ENCODE measurements around the gene CD37. TPM values are rescaled to one million over a fixed set of nuclear protein-coding genes. Genes with fewer than 3 reads are reported as not detected.
A peak's percentile ranks its signal among the peaks of the same experiment; 100 is the strongest.
"Not testable (repeated sequence)": the region's sequence is repeated elsewhere in the genome, so short reads cannot be mapped to it uniquely, and the experiment has no call there.

Gene CD37
- total RNA-seq, 2 donors from 2014 or later = not detected

DNA sequence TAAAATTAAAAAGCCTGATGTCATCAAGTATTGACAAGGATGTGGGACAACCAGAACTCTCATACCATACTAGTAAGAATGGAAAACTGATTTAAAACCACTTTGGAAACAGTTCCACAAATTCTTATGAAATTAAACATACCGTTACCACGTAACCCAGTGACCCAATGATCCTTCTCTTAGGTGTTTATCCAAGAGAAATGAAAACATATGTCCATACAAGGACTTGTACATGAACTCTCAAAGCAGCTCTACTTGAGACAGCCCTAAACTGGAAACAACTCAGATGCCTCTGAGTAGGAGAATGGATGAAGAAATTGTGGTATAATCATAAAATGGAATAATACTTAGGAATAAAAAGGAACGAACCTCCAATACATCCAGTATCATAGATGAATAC is 37.8 kb upstream of the CD37 start:
- Mint-ChIP-seq H3K4me3 (no peak overlapping the region), H3K4me1 (no peaks in the 10 kb centered on the region), H3K9me3 (no peaks in the 10 kb centered on the region), H3K27me3 (ENCODE audit: insufficient read depth) (peaks cover 46% of the 10 kb centered on the region), H3K36me3 (ENCODE audit: low read depth) (no peaks in the 10 kb centered on the region), H3K27ac (no peak overlapping the region)
- Histone ChIP-seq H3K9me3 (ENCODE audit: control insufficient read depth, low read length) (peaks cover 7% of the 10 kb centered on the region), H3K36me3 (ENCODE audit: control insufficient read depth, insufficient read depth, low read length) (no peaks in the 10 kb centered on the region), H3K27ac (ENCODE audit: low read depth, low read length) (no peak overlapping the region), H3K9ac (ENCODE audit: extremely low read depth, low read length, poor library complexity, severe bottlenecking) (no peak overlapping the region), H3K4me3 (ENCODE audit: low read length) (no peak overlapping the region), H3K27me3 (ENCODE audit: control insufficient read depth, insufficient read depth, low read length, poor library complexity, severe bottlenecking) (peaks cover 11% of the 10 kb centered on the region), H3K4me1 (ENCODE audit: control insufficient read depth, insufficient read depth, low read length) (peaks cover 8% of the 10 kb centered on the region)
- WGBS, 2 experiments (ENCODE audit: insufficient coverage in 1 of 2, insufficient read length in 1 of 2) = 92 to 97% methylated on average over 2 of the region's 3 CpGs
- DNase-seq = no peak
- TF ChIP-seq, protein P1, sequence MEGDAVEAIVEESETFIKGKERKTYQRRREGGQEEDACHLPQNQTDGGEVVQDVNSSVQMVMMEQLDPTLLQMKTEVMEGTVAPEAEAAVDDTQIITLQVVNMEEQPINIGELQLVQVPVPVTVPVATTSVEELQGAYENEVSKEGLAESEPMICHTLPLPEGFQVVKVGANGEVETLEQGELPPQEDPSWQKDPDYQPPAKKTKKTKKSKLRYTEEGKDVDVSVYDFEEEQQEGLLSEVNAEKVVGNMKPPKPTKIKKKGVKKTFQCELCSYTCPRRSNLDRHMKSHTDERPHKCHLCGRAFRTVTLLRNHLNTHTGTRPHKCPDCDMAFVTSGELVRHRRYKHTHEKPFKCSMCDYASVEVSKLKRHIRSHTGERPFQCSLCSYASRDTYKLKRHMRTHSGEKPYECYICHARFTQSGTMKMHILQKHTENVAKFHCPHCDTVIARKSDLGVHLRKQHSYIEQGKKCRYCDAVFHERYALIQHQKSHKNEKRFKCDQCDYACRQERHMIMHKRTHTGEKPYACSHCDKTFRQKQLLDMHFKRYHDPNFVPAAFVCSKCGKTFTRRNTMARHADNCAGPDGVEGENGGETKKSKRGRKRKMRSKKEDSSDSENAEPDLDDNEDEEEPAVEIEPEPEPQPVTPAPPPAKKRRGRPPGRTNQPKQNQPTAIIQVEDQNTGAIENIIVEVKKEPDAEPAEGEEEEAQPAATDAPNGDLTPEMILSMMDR (conservative IDR thresholded peaks at IDR 0.05) = no peak

DNA sequence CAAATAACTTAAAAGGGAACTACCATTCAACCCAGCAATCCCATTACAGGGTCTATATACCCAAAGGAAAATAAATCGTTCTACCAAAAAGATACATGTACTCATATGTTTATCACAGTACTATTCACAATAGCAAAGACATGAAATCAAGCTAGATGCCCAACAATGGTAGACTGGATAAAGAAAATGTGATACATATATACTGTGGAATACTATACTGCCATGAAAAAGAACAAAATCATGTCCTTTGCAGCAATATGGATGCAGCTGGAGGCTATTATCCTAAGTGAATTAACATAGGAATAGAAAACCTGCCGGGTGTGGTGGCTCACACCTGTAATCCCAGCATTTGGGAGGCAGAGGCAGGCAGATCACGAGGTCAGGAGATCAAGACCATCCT is 36.6 kb upstream of the CD37 start:
- not testable (repeated sequence) for H3K4me1 ChIP-seq (ENCODE audit: control insufficient read depth, insufficient read depth, low read length); H3K27ac ChIP-seq (ENCODE audit: low read depth, low read length); H3K9ac ChIP-seq (ENCODE audit: extremely low read depth, low read length, poor library complexity, severe bottlenecking); H3K4me3 ChIP-seq (ENCODE audit: low read length); H3K9me3 Mint-ChIP-seq; H3K4me3 Mint-ChIP-seq; DNase-seq; H3K4me1 Mint-ChIP-seq; H3K36me3 ChIP-seq (ENCODE audit: control insufficient read depth, insufficient read depth, low read length); H3K27ac Mint-ChIP-seq; H3K36me3 Mint-ChIP-seq (ENCODE audit: low read depth)
- H3K27me3 ChIP-seq (ENCODE audit: control insufficient read depth, insufficient read depth, low read length, poor library complexity, severe bottlenecking) = peaks cover 11% of the 10 kb centered on the region
- WGBS, 2 experiments (ENCODE audit: insufficient coverage in 1 of 2, insufficient read length in 1 of 2) = 71 to 88% methylated on average over 1 to 3 of the region's 3 CpGs
- H3K9me3 ChIP-seq (ENCODE audit: control insufficient read depth, low read length) = peaks cover 12% of the 10 kb centered on the region
- H3K27me3 Mint-ChIP-seq (ENCODE audit: insufficient read depth) = peaks cover 46% of the 10 kb centered on the region

DNA sequence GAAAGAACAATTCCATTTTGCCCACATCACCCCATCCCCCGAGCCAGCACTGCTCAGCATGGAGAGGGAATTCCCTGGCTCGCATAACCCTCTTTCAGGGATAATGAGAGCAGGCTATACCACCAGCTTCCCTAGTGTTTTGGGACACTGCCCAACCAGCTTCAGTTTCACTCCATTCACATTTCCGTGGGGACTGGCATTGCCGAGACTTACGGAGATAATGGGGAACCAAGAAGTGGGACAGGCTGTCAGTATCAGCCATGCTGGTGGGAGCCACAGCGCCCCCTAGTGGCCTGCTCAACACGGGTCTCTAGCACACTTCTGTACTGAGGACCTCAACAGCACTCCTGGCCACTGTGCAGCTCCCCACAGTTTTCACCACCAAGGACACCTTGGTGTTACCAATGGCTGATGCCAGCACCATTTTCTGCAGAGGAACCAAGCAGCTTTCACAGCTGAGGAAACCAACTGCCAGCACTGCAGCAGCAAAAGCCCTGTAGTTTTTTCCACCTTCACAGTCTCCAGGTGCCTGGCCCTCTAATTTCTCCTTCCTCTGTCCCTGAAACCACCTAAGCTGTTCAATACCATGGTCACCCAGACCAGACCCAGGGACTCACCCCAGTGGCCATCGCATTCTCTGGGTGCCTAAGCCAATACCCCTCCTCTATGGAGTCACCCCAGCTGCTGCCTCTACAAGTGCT is 33.9 kb upstream of the CD37 start:
- DNase-seq = peak; percentile 94
- H3K4me3 Mint-ChIP-seq = no peak overlapping the region
- H3K36me3 Mint-ChIP-seq (ENCODE audit: low read depth) = peaks cover 2% of the 10 kb centered on the region
- Histone ChIP-seq H3K4me3 (ENCODE audit: low read length) (no peak overlapping the region), H3K9ac (ENCODE audit: extremely low read depth, low read length, poor library complexity, severe bottlenecking) (no peak overlapping the region), H3K27me3 (ENCODE audit: control insufficient read depth, insufficient read depth, low read length, poor library complexity, severe bottlenecking) (peaks cover 11% of the 10 kb centered on the region), H3K9me3 (ENCODE audit: control insufficient read depth, low read length) (peaks cover 17% of the 10 kb centered on the region), H3K36me3 (ENCODE audit: control insufficient read depth, insufficient read depth, low read length) (no peaks in the 10 kb centered on the region), H3K4me1 (ENCODE audit: control insufficient read depth, insufficient read depth, low read length) (no peaks in the 10 kb centered on the region), H3K27ac (ENCODE audit: low read depth, low read length) (no peak overlapping the region)
- H3K4me1 Mint-ChIP-seq = no peaks in the 10 kb centered on the region
- WGBS, 2 experiments (ENCODE audit: insufficient coverage in 1 of 2, insufficient read length in 1 of 2) = 51 to 58% methylated on average over 5 to 8 of the region's 8 CpGs
- peaks cover 6% of the 10 kb centered on the region for H3K9me3 Mint-ChIP-seq
- no peak overlapping the region for H3K27ac Mint-ChIP-seq
- TF ChIP-seq, protein P1 (conservative IDR thresholded peaks at IDR 0.05) = peak; percentile 97
- peaks cover 29% of the 10 kb centered on the region for H3K27me3 Mint-ChIP-seq (ENCODE audit: insufficient read depth)

DNA sequence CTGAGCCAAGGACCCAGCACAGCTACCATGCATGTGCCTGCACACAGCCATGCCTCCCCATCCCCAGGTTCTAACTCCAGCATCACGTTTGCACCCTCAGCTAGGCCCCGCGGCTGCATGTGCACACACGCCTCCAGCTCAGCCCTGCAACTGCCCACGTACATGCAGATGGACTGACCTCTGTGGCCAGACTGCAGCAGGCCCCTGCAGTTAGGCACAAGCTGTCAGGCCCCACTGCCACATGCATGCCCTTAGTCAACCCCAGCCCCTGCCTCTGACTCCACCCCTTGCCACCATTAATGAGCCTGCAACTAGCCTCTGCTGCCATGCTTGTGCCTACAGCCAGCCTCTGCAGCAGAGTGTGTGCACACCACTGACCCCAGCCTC is 33.3 kb upstream of the CD37 start:
- no peak for DNase-seq
- H3K9ac ChIP-seq (ENCODE audit: extremely low read depth, low read length, poor library complexity, severe bottlenecking) = no peak overlapping the region
- H3K4me3 ChIP-seq (ENCODE audit: low read length) = no peak overlapping the region
- H3K9me3 ChIP-seq (ENCODE audit: control insufficient read depth, low read length) = peaks cover 17% of the 10 kb centered on the region
- TF ChIP-seq, protein P1 (conservative IDR thresholded peaks at IDR 0.05) = no peak
- no peaks in the 10 kb centered on the region for H3K36me3 ChIP-seq (ENCODE audit: control insufficient read depth, insufficient read depth, low read length)
- Mint-ChIP-seq H3K27me3 (ENCODE audit: insufficient read depth) (peaks cover 23% of the 10 kb centered on the region), H3K36me3 (ENCODE audit: low read depth) (peaks cover 2% of the 10 kb centered on the region), H3K4me1 (no peaks in the 10 kb centered on the region), H3K27ac (no peak overlapping the region), H3K4me3 (no peak overlapping the region), H3K9me3 (peaks cover 6% of the 10 kb centered on the region)
- H3K27ac ChIP-seq (ENCODE audit: low read depth, low read length) = no peak overlapping the region
- 85 to 87% methylated on average over 5 of the region's 5 CpGs for WGBS, 2 experiments (ENCODE audit: insufficient coverage in 1 of 2, insufficient read length in 1 of 2)
- H3K27me3 ChIP-seq (ENCODE audit: control insufficient read depth, insufficient read depth, low read length, poor library complexity, severe bottlenecking) = peaks cover 11% of the 10 kb centered on the region
- H3K4me1 ChIP-seq (ENCODE audit: control insufficient read depth, insufficient read depth, low read length) = no peaks in the 10 kb centered on the region

DNA sequence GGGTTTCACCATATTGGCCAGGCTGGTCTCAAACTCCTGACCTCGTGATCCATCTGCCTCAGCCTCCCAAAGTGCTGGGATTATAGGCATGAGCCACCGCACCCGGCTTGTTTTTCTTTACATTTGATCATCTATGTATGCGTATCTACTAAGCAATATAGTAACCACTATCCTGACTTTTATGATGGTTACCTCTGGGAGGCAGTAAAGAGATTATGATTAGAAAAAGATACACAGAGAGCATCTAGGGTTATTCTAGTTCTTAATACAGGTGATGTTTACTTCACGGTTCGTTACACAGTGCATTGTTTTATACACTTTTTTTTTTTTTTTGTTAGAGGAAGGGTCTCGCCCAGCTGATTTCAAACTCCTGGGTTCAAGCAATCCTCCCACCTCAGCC is 28.5 kb upstream of the CD37 start:
- WGBS, 2 experiments (ENCODE audit: insufficient coverage in 1 of 2, insufficient read length in 1 of 2) = 82 to 95% methylated on average over 2 to 4 of the region's 7 CpGs
- H3K9me3 ChIP-seq (ENCODE audit: control insufficient read depth, low read length) = peaks cover 17% of the 10 kb centered on the region

More for the DNA sequence above, 28.5 kb upstream of the CD37 start:
- not testable (repeated sequence) for H3K36me3 ChIP-seq (ENCODE audit: control insufficient read depth, insufficient read depth, low read length); H3K27me3 ChIP-seq (ENCODE audit: control insufficient read depth, insufficient read depth, low read length, poor library complexity, severe bottlenecking); H3K27ac Mint-ChIP-seq; H3K27me3 Mint-ChIP-seq (ENCODE audit: insufficient read depth); H3K4me1 ChIP-seq (ENCODE audit: control insufficient read depth, insufficient read depth, low read length); H3K9me3 Mint-ChIP-seq; H3K4me1 Mint-ChIP-seq; H3K9ac ChIP-seq (ENCODE audit: extremely low read depth, low read length, poor library complexity, severe bottlenecking); H3K4me3 Mint-ChIP-seq; H3K4me3 ChIP-seq (ENCODE audit: low read length); H3K27ac ChIP-seq (ENCODE audit: low read depth, low read length); DNase-seq
- peaks cover 23% of the 10 kb centered on the region for H3K36me3 Mint-ChIP-seq (ENCODE audit: low read depth)
